Coronary artery (tissue), 2 donors: Measurements from ENCODE around the gene EEF1A2.
"Not testable (repeated sequence)": the region's sequence is repeated elsewhere in the genome, so short reads cannot be mapped to it uniquely, and the experiment has no call there.

Experiments
- DNase-seq: peaks from one replicate; pipeline ENCODE4 v3.0.0-alpha.2; 2017; ENCODE audit warnings: low spot score
- H3K27ac ChIP-seq, 2 donors: fragments of 200-600 bp; sonication (generic); one replicate each; pipeline ENCODE4 v1.5.1; 2016 to 2019
- H3K4me3 ChIP-seq: fragments of 200-600 bp; sonication (generic); 2 replicates; pipeline ENCODE4 v1.5.1; 2016; ENCODE audit warnings: mild to moderate bottlenecking, moderate library complexity
- CTCF ChIP-seq: fragments of 200-600 bp; sonication (generic); IDR thresholded peaks from one replicate; pipeline ENCODE4 v1.5.1; 2019; ENCODE audit warnings: antibody characterized with exemption

The EEF1A2 gene

GRCh38 chr20:63481503-63481902, 17.4 kb downstream of the EEF1A2 start:
- DNase-seq = no peak
- no peak for TF ChIP-seq CTCF
- Histone ChIP-seq H3K27ac (no peak overlapping the region), H3K4me3 (no peak overlapping the region)

GRCh38 chr20:63479695-63480419, 19.0 kb downstream of the EEF1A2 start:
- H3K4me3 ChIP-seq, H3K27ac ChIP-seq, DNase-seq: not testable (repeated sequence)

DNA sequence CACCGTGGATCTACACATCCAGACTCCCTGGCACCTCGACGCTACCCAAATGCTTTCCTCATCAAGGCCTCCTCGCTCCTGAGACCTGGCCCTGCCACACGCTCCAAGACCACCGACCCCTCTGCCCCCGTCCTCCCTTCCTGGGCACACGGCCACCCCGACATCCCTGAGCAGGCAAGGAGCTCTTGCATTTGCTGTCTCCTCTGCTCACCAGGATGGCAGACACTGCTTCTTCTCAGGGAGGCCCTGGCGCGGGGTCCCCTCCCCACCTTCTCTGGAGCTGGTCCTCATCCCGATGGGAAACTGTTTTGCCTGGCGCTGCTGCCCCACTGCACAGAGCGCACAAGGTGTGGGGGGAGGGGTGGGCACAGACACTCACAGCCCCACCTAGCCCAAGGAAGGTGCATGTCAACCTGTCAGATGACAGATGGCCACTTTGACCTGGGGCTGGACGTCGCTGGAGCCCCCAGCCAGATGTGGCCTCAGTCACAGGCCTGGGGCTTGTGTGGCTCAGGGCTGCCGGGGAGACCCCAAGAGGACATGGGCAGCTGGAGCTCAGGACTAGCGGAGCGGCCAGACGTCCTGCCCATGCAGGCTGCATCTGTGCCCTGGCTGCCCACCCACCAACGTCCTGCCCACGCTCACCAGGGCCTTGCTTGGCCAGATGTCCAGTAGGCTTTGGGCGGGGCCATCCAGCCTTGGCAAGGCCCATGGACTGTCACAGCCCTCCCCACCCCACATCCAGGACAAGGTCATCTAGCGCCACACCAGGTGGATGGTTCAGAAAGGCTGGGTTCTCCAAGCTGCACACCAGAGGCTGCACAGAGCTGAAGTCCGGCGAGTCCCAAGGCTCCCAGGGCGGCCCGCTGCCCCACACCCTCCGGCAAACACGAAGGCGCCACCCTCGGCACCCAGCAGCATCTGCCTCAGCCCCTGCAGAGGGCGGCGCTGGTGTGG, 20.3 kb downstream of the EEF1A2 start:
- Histone ChIP-seq H3K27ac (no peak overlapping the region), H3K4me3 (no peak overlapping the region)
- TF ChIP-seq CTCF = no peak
- no peak for DNase-seq

DNA sequence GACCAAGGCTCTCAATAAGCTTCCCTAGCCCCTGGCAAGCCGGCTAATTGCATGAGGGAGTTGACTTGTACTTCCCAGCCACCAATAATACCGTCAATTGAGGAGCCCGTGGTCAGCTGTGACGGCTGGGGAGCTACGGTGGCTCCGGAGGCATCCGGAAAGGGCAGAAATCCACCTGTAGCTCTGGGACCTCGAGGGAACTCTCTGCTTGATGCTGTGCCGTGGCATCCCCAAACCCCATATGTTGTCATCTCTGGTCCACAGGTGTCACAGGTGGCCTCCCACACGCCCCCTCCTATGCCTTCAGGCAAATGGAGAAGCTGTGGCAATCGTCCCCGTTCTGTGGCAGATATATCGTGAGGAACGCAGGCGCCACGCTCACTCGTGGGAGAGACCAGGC, 20.9 kb downstream of the EEF1A2 start:
- no peak overlapping the region for H3K4me3 ChIP-seq
- no peak for TF ChIP-seq CTCF
- DNase-seq = no peak
- no peak overlapping the region for H3K27ac ChIP-seq

DNA sequence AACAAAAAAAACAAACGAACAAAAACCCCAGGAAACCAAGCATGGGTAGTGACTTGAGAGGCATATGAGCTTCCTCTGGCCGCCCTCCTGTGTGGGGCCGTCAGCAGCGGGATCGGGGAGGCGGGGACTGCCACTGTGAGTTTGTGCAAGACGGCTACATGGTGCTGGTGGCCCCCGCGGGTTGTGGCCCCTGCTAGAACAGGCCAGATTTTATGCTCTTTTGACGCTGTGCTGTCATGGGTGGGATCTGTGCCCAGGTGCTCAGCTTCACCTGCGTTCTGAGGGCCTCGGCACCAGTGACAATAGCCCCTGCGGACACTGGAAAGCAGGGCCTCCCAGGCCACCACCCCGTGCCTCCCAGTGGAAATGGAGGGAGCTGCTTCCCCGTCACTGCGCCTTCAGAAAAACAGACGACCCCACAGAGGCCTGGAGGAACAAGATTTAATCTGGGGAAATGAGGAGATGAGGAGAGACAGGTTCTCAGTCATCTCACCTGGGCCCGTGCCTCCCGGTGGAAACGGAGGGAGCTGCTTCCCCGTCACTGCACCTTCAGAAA, 21.7 kb downstream of the EEF1A2 start:
- no peak for TF ChIP-seq CTCF

GRCh38 chr20:63475209-63475608, 23.7 kb downstream of the EEF1A2 start:
- no peak for DNase-seq
- Histone ChIP-seq H3K4me3 (no peak overlapping the region), H3K27ac (no peak overlapping the region)
- no peak for TF ChIP-seq CTCF

More for the DNA sequence above, 21.7 kb downstream of the EEF1A2 start:
- no peak for DNase-seq
- Histone ChIP-seq H3K27ac (no peak overlapping the region), H3K4me3 (no peak overlapping the region)

- TF ChIP-seq CTCF = no peak
- Histone ChIP-seq H3K4me3 (no peak overlapping the region), H3K27ac (no peak overlapping the region)
- DNase-seq = no peak
These were observed 25.1 kb downstream of the EEF1A2 start for GRCh38 chr20:63473555-63474449.
